Activated CD8-positive, alpha-beta memory T cell treated with anti-CD3 and anti-CD28 coated beads for 1 hour (primary cell): ENCODE data around the gene LGR6.
"Not testable (repeated sequence)": the region's sequence is repeated elsewhere in the genome, so short reads cannot be mapped to it uniquely, and the experiment has no call there.

ENCODE experiments used
- DNase-seq, 2 donors: peaks; one replicate each; pipeline ENCODE4 v3.0.0-alpha.2; 2020; ENCODE audit warnings: low read depth in 1 of 2; ENCODE audit errors: extremely low read depth in 1 of 2

Gene LGR6

GRCh38 chr1:202159534-202160371, 33.8 kb upstream of the LGR6 start:
- DNase-seq: peak in 1 of 2 donors; percentile 44

GRCh38 chr1:202160377-202160940, 33.1 kb upstream of the LGR6 start, which contains the start of gene PTPN7:
TSS of gene PTPN7 (minus strand) at chr1:202160602. CDS start at chr1:202159402, 1,200 bp downstream.
- peak; percentile 64 to 81 for DNase-seq

- no peak for DNase-seq
These were observed 32.2 kb upstream of the LGR6 start for GRCh38 chr1:202161151-202162046.

- DNase-seq: peak in 1 of 2 donors; percentile 43
These were observed 31.6 kb upstream of the LGR6 start for GRCh38 chr1:202162047-202162417.

GRCh38 chr1:202162418-202163280, 30.9 kb upstream of the LGR6 start:
- no peak for DNase-seq

GRCh38 chr1:202163281-202164270, 30.0 kb upstream of the LGR6 start:
- no peak for DNase-seq

GRCh38 chr1:202164271-202165037, 29.1 kb upstream of the LGR6 start:
- DNase-seq: peak in 1 of 2 donors; percentile 54

- no peak for DNase-seq
These were observed 28.2 kb upstream of the LGR6 start for GRCh38 chr1:202165267-202165941.

- no peak for DNase-seq
These were observed 27.4 kb upstream of the LGR6 start for GRCh38 chr1:202165942-202166843.

- not testable (repeated sequence) for DNase-seq
These were observed 26.5 kb upstream of the LGR6 start for GRCh38 chr1:202167054-202167453.

GRCh38 chr1:202167708-202168415, 25.7 kb upstream of the LGR6 start:
- DNase-seq: no peak

- no peak for DNase-seq
These were observed 24.7 kb upstream of the LGR6 start for GRCh38 chr1:202168861-202169260.

- no peak for DNase-seq
These were observed 22.9 kb upstream of the LGR6 start for GRCh38 chr1:202170726-202171125.

- no peak for DNase-seq
These were observed 22.1 kb upstream of the LGR6 start for GRCh38 chr1:202171292-202172014.

GRCh38 chr1:202172015-202172355, 21.6 kb upstream of the LGR6 start:
- DNase-seq: no peak

GRCh38 chr1:202173993-202174392, 19.6 kb upstream of the LGR6 start:
- no peak for DNase-seq
